SH-SY5Y (cell line): Measurements from ENCODE around the gene BPIFB4.

Experiments
- GATA2 ChIP-seq: IDR thresholded peaks from 2 replicates; pipeline ENCODE4 v1.6.1; 2011; ENCODE audit warnings: mild to moderate bottlenecking, low read depth, low read length
- GATA3 ChIP-seq: IDR thresholded peaks from 2 replicates; pipeline ENCODE4 v1.6.1; 2011; ENCODE audit warnings: low read depth, mild to moderate bottlenecking, low read length, moderate library complexity

- TF ChIP-seq GATA3, result no peak
- TF ChIP-seq GATA2, result no peak
Measured at GRCh38 chr20:33033381-33033780, 46.1 kb upstream of the BPIFB4 start.
